ENCODE results near the gene WDR86.
A peak's percentile ranks its signal among the peaks of the same experiment; 100 is the strongest.

The WDR86 gene

DNA sequence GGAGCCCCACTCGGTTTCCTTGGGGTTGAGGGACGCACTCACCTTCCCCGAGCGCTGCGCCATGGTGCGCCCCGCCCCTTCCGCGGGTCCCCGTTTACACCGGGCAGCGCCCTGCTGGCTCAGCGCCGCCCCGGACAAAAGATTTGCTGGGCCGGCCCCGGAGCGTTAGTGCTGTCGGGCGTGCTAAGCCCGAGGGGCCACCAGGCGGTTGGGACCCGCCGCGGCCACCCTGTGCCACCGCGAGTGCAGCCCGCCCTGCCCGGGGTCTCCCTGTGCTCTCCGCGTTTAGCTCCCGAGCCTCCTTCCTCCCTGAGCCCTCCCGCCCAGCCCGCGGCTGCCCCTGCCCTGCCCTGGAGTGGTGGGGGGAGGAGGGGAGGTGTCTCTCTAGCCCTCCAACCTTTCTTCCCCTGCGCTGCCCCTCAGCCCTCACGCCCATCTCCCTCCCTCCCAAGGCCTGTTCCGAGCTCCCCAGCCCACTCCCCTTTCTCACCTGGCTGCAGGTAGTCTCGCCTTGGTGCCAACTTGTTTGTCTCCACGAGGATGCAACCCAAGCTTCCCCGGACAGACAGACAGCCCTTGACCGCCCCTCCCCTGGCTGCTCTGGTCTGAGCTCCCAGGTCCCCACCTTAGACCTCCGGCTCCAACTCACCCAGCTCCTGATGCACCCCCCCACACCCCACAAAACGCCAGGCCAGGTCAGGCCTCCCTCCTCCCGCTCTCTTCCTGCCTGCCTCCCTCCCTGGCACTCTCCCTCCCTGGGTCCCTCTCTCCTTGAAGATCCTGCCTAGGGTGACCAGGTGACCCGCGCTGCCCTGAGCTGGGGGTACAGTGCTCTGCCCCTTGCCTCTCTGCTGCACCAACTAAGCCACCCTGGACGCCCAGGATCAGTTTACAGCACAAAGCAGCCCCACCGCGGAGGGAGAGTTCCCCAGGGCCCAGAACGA lies 30.3 kb upstream of the WDR86 start, which contains the start of gene CRYGN:
Gene CRYGN (minus strand): TSS at position 287 of the 944 bp plus-strand sequence. CDS start 224 bp downstream, at position 63.
- no peak for DNase-seq

DNA sequence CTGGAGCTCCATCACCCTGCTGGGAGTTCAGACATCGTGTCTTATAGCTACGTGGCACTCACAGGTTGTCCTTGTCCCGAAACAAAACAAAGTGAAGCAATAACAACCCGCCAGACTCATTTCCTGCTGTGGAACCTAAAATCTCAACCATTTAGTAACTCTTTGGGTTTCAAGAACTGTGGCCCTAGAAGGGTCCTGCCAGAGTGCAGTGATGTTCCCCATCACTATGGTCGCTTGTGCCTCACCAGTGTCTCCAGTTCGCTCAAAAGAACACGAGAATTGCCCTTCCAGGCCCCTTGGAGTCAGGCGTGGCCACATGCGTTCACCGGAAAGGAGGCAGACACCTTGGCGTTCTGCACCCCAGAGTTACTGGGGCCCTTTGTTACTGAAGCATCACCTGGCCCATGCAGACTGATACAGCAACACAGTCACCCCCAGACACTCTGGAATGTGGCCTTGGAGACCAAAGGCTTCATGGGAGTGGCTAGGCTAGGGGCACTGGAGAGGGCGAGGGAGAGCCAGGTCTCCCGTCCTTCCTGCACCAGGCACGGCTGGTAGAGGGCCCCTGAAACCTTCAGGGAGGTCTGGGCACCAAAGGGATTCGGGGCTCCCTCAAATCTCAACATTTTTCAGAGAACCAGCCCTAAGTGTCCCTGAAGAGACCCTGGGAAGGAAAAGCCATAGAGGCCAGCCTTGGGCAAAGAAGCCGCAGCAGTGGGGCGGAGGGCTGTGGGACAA lies 29.2 kb upstream of the WDR86 start:
- DNase-seq, result no peak

DNA sequence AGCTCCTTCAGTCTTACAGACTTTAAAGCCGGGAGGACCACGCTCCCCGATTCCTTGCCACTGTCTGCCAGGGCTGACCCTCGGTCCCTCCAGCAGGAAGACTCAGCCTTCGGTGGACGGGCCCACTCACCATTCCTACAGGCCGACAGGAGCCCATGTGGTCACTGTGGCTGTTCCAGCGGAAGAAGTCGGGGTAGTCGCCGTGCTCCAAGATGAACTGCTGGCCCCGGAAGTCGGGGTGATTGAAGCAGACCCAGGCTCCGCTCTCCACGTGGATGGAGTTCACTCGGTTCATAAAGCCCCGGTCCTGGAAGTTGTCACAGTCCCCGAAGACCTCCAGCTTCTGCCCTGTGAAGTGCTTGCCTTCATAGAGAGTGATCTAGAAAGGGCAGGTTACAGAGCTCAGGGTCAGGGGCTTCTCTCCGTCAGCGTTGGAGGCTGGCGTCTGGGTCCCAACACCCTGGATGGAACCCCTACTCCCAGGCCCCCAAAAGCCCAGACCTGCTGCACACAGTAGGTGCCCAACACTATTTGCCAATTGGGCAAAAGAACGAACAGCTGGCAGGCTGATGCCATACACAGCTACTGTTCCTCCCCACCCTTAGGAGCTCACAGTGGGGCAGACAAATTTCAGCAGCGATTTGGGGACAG lies 28.2 kb upstream of the WDR86 start:
- DNase-seq, result no peak

DNA sequence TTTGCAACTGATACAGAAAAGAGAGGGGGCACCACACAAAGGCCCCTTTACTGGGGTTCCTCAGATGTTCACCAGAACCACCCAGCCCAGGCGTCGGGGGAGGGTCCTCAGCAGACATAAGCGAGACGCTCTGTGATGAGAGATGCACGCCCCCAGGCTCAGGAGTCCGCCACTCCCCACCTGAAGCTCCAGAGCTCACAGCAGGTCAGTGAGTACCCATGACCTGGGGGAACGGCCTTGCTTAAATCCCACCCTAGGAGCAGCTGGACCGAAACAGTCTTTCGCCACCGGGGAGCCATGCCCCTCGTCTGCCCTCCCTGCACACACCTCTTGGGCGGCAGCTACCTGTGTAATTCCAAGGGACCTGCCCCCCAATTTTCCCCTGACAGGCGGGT lies 27.3 kb upstream of the WDR86 start:
- no peak for DNase-seq

DNA sequence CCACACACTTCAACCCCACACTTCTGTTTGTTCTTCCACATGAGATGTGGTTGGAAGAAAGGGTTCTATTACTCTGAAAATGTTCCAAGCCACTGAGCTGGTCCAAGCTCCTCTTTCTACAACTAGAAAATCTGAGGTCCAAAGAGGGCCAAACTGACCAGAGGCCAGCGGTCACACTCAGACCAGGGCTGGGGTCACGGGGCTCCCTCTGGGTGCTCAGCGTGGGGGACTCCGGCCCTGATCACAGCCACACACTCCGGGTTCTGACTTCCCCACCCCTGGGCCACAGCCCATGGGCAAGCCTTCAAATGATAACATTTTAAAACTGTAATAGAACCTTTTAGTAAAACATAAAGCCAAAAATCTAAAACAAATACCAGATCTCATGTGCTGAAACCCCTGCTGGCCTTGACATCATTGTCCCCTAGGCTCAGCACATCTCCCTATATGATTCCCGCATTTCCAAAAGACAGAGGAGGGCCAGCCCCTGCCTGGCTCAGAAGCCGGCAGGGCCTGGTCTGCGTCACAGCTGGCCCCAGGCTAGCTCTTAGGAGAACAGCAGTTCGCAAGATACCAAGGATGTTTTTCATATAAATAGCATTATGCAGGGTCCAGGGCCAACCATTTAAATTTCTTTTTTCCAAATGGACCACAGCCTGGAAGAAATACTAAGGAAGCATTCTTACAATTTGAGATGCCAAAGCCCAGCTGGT lies 26.8 kb upstream of the WDR86 start:
- DNase-seq, result no peak

DNA sequence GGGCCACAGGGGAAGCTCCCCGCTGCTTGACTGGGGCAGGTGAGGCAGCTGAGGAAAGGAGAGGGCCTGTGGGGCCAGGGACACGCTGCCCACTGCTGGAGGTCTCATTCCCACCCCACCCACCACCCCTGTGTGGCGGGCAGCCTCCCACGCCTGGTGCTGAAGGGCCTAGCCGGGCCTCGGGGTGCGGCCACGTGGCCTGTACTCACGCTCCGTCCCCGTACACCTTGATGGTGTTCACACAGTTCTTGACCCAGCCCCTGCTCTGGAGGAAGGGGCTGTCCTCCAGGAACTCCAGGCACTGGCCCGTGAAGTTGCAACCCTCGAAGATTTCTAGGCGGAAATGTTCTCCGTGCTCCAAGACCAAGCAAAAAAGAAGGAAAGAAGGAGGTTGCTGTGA lies 26.1 kb upstream of the WDR86 start:
- no peak for DNase-seq

DNA sequence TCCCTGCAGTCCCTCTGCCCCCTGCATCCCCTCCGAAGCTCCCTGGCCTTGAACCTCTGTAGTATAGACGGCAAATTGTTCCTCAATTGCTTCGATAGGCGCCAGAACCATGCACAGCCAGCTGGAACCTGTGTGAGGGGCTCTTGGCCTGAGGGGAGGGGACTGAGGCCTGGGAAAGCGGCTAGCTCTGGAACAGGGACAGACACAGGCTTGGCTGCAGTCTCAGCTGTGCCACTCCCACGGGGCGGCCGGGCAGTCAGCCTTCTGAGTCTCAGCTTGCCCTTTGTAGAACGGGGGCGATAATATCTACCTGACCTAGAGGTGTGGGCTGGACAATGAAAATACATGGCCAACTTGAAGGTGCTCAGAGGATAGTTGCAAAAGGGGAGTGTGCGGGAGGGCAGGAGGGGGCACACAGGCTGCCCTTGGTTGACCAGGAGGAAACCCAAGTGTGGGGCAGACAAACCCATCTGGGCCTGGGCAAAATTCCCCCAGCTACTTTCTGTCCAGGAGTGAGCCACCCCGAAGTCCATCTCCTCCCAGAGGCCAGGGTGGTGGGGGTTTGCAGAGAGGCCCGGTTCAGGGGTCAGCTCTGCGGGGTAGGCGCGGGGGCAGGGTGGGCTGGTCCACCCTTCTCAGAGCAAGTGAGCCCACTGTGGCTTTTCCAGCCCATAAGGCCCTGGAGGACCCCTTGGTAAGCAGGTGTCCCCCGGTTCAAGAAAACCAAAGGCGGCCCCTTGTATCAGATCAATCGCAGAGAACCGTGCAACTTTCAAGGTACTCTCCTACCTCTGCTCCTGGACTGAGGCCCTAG lies 25.5 kb upstream of the WDR86 start:
- DNase-seq, result no peak

DNA sequence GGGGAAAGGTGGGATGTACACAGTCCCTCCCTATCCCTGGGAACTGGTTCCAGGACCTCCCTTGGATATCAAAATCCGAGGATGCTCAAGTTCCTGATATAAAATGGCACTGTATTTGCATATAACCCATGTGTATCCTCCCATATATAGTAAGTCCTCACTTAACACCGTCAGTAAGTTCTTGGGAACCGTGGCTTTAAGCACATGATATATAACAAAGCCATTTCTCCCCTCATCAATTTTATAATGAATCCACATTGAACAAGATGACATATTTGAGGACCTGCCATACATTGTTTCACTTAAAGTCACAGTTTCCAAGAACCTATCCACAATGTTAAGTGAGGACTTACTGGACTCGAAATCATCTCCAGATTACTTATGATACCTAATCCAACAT lies 24.7 kb upstream of the WDR86 start:
- DNase-seq, result no peak

DNA sequence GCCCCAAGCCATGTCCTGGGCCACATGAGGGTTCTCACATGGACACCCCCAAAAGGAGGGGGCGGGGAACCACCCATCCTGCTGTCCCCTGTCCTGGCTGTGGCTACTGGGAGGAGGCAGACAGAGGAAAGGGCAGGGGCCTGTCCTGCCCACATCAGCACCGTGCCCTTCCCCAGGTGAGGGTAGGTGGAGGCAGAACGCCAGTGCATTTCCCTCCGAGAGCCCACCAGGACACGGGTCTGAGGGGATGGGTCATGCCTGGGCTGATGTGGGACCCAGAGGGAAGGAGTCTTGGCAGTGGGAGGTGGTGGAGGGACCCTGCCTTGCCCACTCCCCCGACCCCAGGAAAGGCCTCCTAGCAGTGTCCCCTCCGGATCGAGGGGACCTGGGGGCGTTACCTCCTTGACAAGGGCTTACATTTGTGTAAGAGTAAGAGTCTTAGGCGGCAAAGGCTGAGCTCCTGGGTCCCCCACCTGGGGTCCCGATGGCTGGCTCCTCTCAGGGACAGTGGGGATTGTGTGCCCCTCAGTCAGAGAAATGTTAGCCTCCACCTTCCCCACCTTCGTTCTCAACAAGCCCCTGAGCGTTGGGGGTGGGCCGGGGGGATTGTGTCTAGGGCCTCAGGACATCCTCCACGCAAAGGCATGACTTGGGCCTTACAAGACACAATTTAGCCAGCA lies 24.0 kb upstream of the WDR86 start:
- DNase-seq, result no peak

DNA sequence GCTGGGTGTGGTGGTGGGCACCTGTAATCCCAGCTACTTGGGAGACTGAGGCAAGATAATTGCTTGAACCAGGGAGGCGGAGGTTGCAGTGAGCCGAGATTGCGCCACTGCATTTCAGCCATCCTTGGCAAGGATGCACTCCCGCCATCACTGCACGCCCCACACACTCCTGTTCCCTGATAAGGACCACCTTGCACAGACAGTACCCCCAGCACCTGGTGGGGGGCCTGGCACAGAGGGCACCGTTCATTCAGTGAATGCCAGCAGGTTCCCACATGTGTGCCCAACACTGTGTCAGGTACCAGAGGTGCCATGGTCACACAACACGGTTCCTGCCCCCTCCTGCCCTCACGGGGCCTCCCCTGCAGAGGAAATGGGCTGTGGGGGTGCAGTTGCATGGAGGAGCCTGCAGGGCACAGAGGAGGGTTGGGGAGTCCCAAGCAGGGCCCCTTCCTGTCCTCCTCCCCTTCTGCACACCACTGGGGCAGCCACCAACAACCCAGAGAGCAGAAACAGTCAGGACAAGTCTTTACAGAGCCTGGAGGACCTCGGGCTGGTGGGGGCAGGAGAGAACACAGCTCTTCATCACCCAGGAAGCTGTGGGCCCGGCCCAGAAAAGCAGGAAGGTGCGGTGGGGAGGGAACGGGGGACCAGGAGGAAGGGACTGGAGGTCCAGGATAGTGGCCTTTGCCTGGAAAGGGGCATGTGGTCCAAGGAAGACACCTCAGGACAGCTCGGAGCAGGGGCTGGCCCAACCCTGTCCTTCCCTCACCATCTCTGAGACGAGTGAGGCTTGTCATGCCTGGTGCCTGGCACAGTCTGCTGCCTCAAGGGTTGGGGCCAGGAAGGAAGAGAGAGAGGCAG lies 23.1 kb upstream of the WDR86 start:
- DNase-seq, result no peak

DNA sequence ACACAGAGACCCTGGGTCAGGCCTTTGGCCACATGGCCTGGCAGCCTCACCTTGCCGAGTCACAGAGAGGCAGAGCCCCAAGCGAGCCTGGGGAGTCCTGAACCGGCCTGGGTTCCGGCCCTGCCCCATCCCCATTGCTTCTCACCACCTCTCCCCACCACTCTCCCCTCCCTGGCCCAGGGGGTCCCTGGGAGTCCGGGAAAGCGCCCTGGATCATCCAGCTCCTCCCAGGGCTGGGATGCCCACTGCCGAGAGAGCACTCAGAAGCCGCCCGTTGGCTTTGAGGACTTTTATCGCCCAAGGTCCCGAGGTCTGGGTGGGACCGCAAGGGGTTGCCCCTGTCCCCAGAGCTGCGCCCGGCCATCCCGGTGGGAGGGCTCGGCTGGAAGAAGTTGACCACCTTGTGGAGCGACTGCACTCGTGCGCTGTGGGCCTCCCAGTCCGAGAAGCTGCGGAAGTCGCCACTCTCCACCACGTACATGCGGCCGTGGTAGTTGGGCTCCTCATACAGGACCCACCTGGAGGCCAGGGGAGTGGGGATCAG lies 22.0 kb upstream of the WDR86 start:
- no peak for DNase-seq

DNA sequence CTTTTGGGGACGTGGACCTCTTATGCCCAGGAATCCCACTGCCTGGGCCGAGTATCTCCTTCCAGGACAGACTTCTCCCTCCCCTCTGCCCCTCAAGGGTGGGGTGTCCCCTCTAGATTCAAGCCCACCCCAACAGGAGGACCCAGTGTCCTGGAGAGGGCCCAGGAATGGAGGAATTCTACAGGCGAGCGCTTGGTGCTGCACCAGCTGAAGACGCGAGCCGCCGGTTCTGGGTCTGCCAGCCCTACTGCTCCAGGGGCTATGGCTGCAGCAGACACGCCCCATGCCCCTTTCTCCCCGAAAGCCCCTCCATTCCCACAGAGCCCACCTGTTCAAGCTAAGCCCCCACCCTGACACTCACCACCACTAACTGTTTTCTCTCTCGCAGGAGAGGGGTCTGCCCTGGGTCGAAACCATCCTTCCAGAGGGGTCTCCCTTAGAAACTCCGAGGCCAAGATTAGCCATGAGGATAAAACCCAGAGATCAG lies 21.5 kb upstream of the WDR86 start:
- no peak for DNase-seq

DNA sequence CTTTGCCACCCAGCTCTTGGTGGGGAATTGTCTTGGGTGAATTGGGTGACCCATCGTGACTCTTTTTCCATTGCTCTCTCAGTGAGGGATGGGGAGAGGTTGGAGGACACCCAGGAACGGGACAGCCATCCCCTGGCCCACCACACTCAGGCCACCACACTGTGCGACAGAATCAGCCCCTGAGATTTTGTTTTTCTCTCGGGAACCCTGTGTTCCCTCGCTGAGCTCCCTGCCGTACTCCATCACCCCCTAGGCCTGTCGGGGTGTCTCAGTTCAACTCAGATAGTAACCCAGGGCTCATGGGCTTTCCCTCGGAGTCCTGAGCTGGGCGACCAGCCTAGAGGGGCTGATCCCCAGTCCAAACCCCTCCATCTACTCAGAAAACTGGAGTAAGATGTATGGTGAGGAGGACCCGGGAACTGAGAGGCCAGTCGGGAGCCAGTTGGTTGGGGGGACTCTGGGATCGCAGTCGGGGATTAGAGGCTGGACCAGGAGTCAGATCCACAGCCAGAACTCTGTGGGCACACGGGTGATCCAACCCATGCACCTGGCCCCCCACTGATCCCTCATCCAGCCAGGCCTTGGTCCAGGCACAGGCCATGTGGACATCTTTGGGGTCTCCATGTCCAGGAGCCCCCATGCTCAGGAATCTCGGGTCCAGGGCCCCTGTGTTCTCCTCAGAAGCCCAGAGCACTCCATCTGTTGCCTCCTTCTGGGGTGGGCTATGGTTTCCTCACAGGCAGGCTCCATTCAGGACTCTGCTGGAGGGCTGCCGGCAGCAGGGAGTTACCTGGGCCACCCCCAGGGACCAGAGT lies 20.8 kb upstream of the WDR86 start:
- no peak for DNase-seq

DNA sequence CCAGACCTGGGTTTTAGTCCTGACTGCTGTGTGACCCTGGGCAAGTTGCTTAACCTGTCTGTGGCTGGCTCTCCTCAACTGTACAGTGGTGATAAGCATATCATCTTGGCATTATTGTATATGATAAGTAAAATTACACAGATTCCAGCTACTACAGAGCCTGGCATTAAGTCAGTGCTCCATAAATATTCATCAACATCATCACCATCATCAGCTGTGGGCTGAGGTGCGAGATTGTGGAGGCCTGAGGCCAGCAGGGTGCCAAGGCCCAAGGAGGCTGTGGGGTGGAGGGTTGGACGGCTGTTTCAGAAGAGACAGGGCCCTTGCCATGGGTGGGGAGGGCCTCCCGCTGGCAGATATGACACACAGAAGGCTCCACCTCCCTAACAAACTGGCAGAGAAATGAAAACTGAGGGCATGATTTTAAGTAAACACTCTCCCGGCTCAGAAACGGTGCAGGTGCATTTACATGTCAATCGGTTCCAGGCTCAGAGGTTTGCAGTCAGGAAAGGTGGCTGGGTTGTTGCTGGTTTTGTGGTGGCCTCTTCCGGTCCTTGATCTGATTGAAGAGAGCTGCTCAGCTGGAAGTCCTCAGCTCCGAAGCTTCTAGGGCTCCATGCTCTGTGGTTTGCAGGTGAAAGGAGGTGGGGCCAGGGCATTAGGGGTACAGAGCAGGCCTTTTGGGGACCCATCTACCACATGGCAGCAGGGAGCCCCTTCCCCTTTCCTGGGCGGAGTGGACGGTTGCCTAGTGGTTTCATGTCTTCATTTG lies 19.9 kb upstream of the WDR86 start:
- no peak for DNase-seq

DNA sequence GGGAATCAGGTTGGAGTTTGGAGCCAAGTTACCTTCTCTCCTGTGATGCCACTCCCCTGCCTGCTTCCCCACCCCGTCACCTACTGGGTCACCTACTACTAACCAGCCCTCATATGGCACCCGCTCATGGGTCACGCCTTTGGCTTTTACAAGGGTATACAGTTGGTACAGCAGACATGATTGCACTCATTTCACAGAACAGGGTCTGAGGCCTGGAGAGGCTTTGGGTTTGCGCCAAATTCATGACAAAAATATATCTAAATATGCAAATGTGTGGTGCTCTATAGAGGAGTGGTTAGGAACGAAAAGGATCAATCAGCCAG lies 19.4 kb upstream of the WDR86 start:
- no peak for DNase-seq

DNA sequence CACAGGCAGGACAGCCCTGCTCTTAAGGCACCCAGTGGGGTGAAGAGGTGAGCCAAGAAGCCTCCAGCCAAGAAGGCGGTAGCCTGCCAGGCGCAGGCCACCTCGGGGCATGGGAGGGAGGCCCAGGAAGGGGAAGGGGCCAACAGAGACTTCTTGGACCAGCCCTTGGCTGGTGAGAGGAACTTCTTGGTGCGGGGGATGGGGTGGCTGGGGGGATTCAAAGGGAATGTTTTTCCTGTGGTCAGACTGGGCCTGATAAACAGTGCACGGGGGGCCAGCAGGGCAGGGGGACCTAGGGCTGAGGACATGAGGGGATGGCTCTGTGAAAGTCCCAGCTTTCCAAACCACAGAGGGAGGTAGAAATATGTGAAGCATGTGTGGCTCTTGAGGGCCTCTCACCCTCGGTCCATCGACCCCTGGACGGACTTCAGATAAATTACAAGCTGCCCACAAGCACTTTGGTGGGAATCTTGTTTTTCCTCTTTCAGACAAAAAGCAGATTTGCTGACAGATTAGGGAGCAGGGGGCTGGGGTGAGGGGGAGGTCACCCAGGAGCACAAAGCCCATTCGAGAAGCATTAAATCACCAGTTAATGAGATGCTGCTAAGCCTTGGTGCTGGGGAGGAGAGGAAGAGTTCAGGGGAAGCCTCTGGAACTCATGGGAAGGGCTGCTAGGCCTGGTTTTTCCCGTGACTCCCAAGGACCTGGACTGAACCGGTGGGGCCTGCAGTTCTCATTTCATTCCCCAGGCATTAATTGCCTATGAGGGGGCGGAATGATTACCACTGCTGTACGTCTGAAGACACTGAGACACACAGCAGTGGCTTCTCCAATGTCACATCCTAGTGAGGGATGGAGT lies 18.8 kb upstream of the WDR86 start:
- no peak for DNase-seq

DNA sequence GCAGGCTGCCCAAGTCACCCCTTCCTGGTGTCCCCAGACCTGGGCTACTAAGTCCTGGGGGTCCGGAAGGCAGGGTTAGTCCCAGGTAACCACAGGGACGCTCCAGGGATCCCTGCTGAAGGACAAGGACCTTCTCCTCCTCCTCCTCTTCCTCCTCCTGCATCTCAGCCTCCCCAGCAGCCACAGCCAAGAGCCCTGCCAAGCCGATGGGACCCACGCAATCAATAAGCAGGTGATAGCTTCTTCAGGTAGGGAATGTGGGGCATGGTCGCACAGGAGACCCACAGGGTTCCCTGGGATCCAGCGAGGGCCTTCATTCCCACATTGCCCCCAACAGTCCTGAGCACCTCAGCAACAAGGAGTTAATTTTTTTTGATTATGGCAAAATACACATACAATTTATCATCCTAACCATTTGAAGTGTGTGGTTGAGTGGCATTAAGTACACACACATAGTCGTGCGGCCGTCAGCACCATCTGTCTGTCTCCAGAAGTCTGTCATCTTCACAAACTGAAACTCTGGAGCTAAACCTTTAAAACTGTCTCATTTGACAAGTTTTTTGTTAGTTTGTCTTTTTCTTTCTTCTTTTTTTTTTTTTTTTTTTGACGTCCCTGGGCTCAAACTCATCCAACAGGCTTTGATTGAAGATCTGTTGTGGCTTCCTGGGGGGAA lies 18.0 kb upstream of the WDR86 start:
- DNase-seq, result peak; percentile 82
